ENCODE data around the gene SNX8. TPM values are rescaled to one million over a fixed set of nuclear protein-coding genes. Genes with fewer than 3 reads are reported as not detected.
A peak's percentile ranks its signal among the peaks of the same experiment; 100 is the strongest.

The SNX8 gene
- total RNA-seq, 2 donors from 2014 or later, result 53.0 to 53.2 TPM

- Mint-ChIP-seq H3K4me3 (no peak overlapping the region), H3K4me1 (peaks cover 3% of the 10 kb centered on the region), H3K36me3 (ENCODE audit: low read depth) (peaks cover 14% of the 10 kb centered on the region), H3K27ac (no peak overlapping the region), H3K27me3 (ENCODE audit: insufficient read depth) (no peaks in the 10 kb centered on the region), H3K9me3 (no peaks in the 10 kb centered on the region)
- Histone ChIP-seq H3K27ac (ENCODE audit: low read depth, low read length) (no peak overlapping the region), H3K27me3 (ENCODE audit: control insufficient read depth, insufficient read depth, low read length, poor library complexity, severe bottlenecking) (no peaks in the 10 kb centered on the region), H3K9ac (ENCODE audit: extremely low read depth, low read length, poor library complexity, severe bottlenecking) (no peak overlapping the region), H3K9me3 (ENCODE audit: control insufficient read depth, low read length) (no peaks in the 10 kb centered on the region), H3K36me3 (ENCODE audit: control insufficient read depth, insufficient read depth, low read length) (no peaks in the 10 kb centered on the region), H3K4me3 (ENCODE audit: low read length) (no peak overlapping the region), H3K4me1 (ENCODE audit: control insufficient read depth, insufficient read depth, low read length) (no peaks in the 10 kb centered on the region)
- TF ChIP-seq, protein P1, sequence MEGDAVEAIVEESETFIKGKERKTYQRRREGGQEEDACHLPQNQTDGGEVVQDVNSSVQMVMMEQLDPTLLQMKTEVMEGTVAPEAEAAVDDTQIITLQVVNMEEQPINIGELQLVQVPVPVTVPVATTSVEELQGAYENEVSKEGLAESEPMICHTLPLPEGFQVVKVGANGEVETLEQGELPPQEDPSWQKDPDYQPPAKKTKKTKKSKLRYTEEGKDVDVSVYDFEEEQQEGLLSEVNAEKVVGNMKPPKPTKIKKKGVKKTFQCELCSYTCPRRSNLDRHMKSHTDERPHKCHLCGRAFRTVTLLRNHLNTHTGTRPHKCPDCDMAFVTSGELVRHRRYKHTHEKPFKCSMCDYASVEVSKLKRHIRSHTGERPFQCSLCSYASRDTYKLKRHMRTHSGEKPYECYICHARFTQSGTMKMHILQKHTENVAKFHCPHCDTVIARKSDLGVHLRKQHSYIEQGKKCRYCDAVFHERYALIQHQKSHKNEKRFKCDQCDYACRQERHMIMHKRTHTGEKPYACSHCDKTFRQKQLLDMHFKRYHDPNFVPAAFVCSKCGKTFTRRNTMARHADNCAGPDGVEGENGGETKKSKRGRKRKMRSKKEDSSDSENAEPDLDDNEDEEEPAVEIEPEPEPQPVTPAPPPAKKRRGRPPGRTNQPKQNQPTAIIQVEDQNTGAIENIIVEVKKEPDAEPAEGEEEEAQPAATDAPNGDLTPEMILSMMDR (conservative IDR thresholded peaks at IDR 0.05), result no peak
- 89 to 100% methylated on average over 3 to 8 of the region's 8 CpGs for WGBS, 2 experiments (ENCODE audit: insufficient coverage in 1 of 2, insufficient read length in 1 of 2)
- DNase-seq, result no peak
Measured at GRCh38 chr7:2287745-2288144, 26.5 kb downstream of the SNX8 start.

- H3K9me3 ChIP-seq (ENCODE audit: control insufficient read depth, low read length), result no peaks in the 10 kb centered on the region
- Mint-ChIP-seq H3K9me3 (no peaks in the 10 kb centered on the region), H3K4me3 (no peak overlapping the region), H3K36me3 (ENCODE audit: low read depth) (peaks cover 8% of the 10 kb centered on the region), H3K27ac (peak overlapping the region; percentile 86), H3K27me3 (ENCODE audit: insufficient read depth) (no peaks in the 10 kb centered on the region), H3K4me1 (peaks cover 13% of the 10 kb centered on the region)
- H3K36me3 ChIP-seq (ENCODE audit: control insufficient read depth, insufficient read depth, low read length), result no peaks in the 10 kb centered on the region
- H3K27ac ChIP-seq (ENCODE audit: low read depth, low read length), result no peak overlapping the region
- 92% methylated on average over 13 to 20 of the region's 20 CpGs for WGBS, 2 experiments (ENCODE audit: insufficient coverage in 1 of 2, insufficient read length in 1 of 2)
- no peak for DNase-seq
- peaks cover 6% of the 10 kb centered on the region for H3K4me1 ChIP-seq (ENCODE audit: control insufficient read depth, insufficient read depth, low read length)
- no peak overlapping the region for H3K9ac ChIP-seq (ENCODE audit: extremely low read depth, low read length, poor library complexity, severe bottlenecking)
- no peaks in the 10 kb centered on the region for H3K27me3 ChIP-seq (ENCODE audit: control insufficient read depth, insufficient read depth, low read length, poor library complexity, severe bottlenecking)
- no peak overlapping the region for H3K4me3 ChIP-seq (ENCODE audit: low read length)
- TF ChIP-seq, protein P1 (conservative IDR thresholded peaks at IDR 0.05), result no peak
Measured at GRCh38 chr7:2283074-2283473, 31.2 kb downstream of the SNX8 start.

- peak overlapping the region; percentile 86 for H3K27ac Mint-ChIP-seq
- H3K9me3 Mint-ChIP-seq, result no peaks in the 10 kb centered on the region
- H3K36me3 ChIP-seq (ENCODE audit: control insufficient read depth, insufficient read depth, low read length), result no peaks in the 10 kb centered on the region
- H3K27me3 ChIP-seq (ENCODE audit: control insufficient read depth, insufficient read depth, low read length, poor library complexity, severe bottlenecking), result no peaks in the 10 kb centered on the region
- no peak overlapping the region for H3K4me3 Mint-ChIP-seq
- no peak overlapping the region for H3K9ac ChIP-seq (ENCODE audit: extremely low read depth, low read length, poor library complexity, severe bottlenecking)
- H3K36me3 Mint-ChIP-seq (ENCODE audit: low read depth), result peaks cover 14% of the 10 kb centered on the region
- H3K4me1 Mint-ChIP-seq, result peaks cover 13% of the 10 kb centered on the region
- no peaks in the 10 kb centered on the region for H3K9me3 ChIP-seq (ENCODE audit: control insufficient read depth, low read length)
- 82% methylated on average over 8 to 14 of the region's 14 CpGs for WGBS, 2 experiments (ENCODE audit: insufficient coverage in 1 of 2, insufficient read length in 1 of 2)
- H3K27me3 Mint-ChIP-seq (ENCODE audit: insufficient read depth), result no peaks in the 10 kb centered on the region
- peaks cover 6% of the 10 kb centered on the region for H3K4me1 ChIP-seq (ENCODE audit: control insufficient read depth, insufficient read depth, low read length)
- TF ChIP-seq, protein P1 (conservative IDR thresholded peaks at IDR 0.05), result no peak
- H3K4me3 ChIP-seq (ENCODE audit: low read length), result no peak overlapping the region
- H3K27ac ChIP-seq (ENCODE audit: low read depth, low read length), result no peak overlapping the region
- DNase-seq, result peak; percentile 51
Measured at GRCh38 chr7:2282185-2282751, 32.0 kb downstream of the SNX8 start.

Data from endodermal cell (in vitro differentiated cells).